NCI-H1436 treated with DMSO at 0.1 percent for 48 hours (cell line): ENCODE data around the gene KATNB1.

Source experiments
- DNase-seq: peaks from one replicate; lab custom pipeline; 2025; lab: John Stamatoyannopoulos, UW

KATNB1 gene

GRCh38 chr16:57756424-57757325, 21.1 kb downstream of the KATNB1 start:
- no peak for DNase-seq

GRCh38 chr16:57757326-57757786, 21.8 kb downstream of the KATNB1 start:
- no peak for DNase-seq

- DNase-seq = no peak
Observed at GRCh38 chr16:57757883-57758282, 22.3 kb downstream of the KATNB1 start.

- DNase-seq = no peak
Observed at GRCh38 chr16:57758331-57759117, 23.0 kb downstream of the KATNB1 start.

GRCh38 chr16:57759131-57759530, 23.6 kb downstream of the KATNB1 start:
- DNase-seq = no peak

- no peak for DNase-seq
Observed at GRCh38 chr16:57759541-57760356, 24.2 kb downstream of the KATNB1 start.

- no peak for DNase-seq
Observed at GRCh38 chr16:57760357-57761160, 25.0 kb downstream of the KATNB1 start.

- no peak for DNase-seq
Observed at GRCh38 chr16:57761301-57761700, 25.7 kb downstream of the KATNB1 start.

GRCh38 chr16:57761957-57762356, 26.4 kb downstream of the KATNB1 start:
- DNase-seq = no peak

- DNase-seq = no peak
Observed at GRCh38 chr16:57762365-57763040, 26.9 kb downstream of the KATNB1 start.

- no peak for DNase-seq
Observed at GRCh38 chr16:57763285-57764005, 27.9 kb downstream of the KATNB1 start.

GRCh38 chr16:57764006-57764340, 28.4 kb downstream of the KATNB1 start:
- DNase-seq = no peak

GRCh38 chr16:57764341-57765159, 29.0 kb downstream of the KATNB1 start:
- no peak for DNase-seq

- no peak for DNase-seq
Observed at GRCh38 chr16:57765160-57765728, 29.7 kb downstream of the KATNB1 start.

- no peak for DNase-seq
Observed at GRCh38 chr16:57766714-57767348, 31.3 kb downstream of the KATNB1 start.

GRCh38 chr16:57769541-57770145, 34.1 kb downstream of the KATNB1 start:
- no peak for DNase-seq

GRCh38 chr16:57770361-57770760, 34.8 kb downstream of the KATNB1 start:
- no peak for DNase-seq
